Calu3 (cell line): ENCODE measurements around the gene HSD17B3. TPM values are rescaled to one million over a fixed set of nuclear protein-coding genes. Genes with fewer than 3 reads are reported as not detected.
"Not testable (repeated sequence)": the region's sequence is repeated elsewhere in the genome, so short reads cannot be mapped to it uniquely, and the experiment has no call there.

ENCODE experiments used
- BruUV-seq: library from RNA; stranded (reverse); fragments of 400-500 nt; replicated peaks from 2 replicates; lab custom pipeline; 2021; lab: Mats Ljungman, UMichigan
- CTCF ChIA-PET: fragments of 300-600 bp; sonication (Branson Sonifier 250); formaldehyde crosslinking; loops from one replicate; lab custom pipeline; 2022; ENCODE audit warnings: antibody characterized with exemption; lab: Charles Lee
- DNase-seq: peaks from one replicate; pipeline ENCODE4 v3.0.0; 2022
- H3K27ac Mint-ChIP-seq: one replicate; pipeline ENCODE4 v1.8.0; 2022; ENCODE audit warnings: mixed read lengths; ENCODE audit not compliant: unreplicated experiment
- H3K27me3 Mint-ChIP-seq: one replicate; pipeline ENCODE4 v1.8.0; 2022; ENCODE audit warnings: mixed read lengths; ENCODE audit not compliant: unreplicated experiment
- H3K36me3 Mint-ChIP-seq: one replicate; pipeline ENCODE4 v1.8.0; 2022; ENCODE audit warnings: mild to moderate bottlenecking, moderate library complexity, mixed read lengths; ENCODE audit not compliant: insufficient read depth, unreplicated experiment
- H3K4me1 Mint-ChIP-seq: one replicate; pipeline ENCODE4 v1.8.0; 2022; ENCODE audit warnings: mild to moderate bottlenecking, low read depth, mixed read lengths; ENCODE audit not compliant: unreplicated experiment
- H3K4me3 Mint-ChIP-seq: one replicate; pipeline ENCODE4 v1.8.0; 2022; ENCODE audit warnings: mild to moderate bottlenecking, low read depth, moderate library complexity, mixed read lengths; ENCODE audit not compliant: unreplicated experiment
- H3K9me3 Mint-ChIP-seq: one replicate; pipeline ENCODE4 v1.8.0; 2022; ENCODE audit warnings: low read depth, mixed read lengths; ENCODE audit not compliant: unreplicated experiment
- CTCF ChIP-seq: fragments of 200-600 bp; IDR thresholded peaks from one replicate; pipeline ENCODE4 v1.8.0; 2022; ENCODE audit warnings: antibody characterized with exemption; ENCODE audit not compliant: unreplicated experiment
- intact Hi-C: fragments of 100-400 bp; cut with micrococcal nuclease; formaldehyde crosslinking; loops from one replicate; pipeline ENCODE4 v1.10.0; 2022; ENCODE audit not compliant: unreplicated experiment
- total RNA-seq: library from RNA; stranded (reverse); gene quantifications from 2 replicates; pipeline ENCODE4 v1.2.3, GENCODE V29; 2022

HSD17B3 gene
- total RNA-seq, 1 experiment from 2014 or later: 1.2 TPM

- H3K36me3 Mint-ChIP-seq: peaks cover 5% of the 10 kb centered on the region
- no peaks in the 10 kb centered on the region for H3K27me3 Mint-ChIP-seq
- no peak overlapping the region for H3K27ac Mint-ChIP-seq
- DNase-seq: no peak
- CTCF ChIA-PET: interaction anchor here (0.7 kb wide), 1 partner anchor 54 kb away, joined by 3 read pairs; no protein-coding TSS in a partner anchor
- no TSS peak for BruUV-seq
- TF ChIP-seq CTCF: no peak
- H3K4me1 Mint-ChIP-seq: no peaks in the 10 kb centered on the region
- H3K4me3 Mint-ChIP-seq: no peak overlapping the region
- H3K9me3 Mint-ChIP-seq: no peaks in the 10 kb centered on the region
- intact Hi-C loops: no loop called here
Measured at GRCh38 chr9:96323169-96323568, 21.2 kb upstream of the HSD17B3 start.

- H3K4me1 Mint-ChIP-seq, H3K9me3 Mint-ChIP-seq, H3K4me3 Mint-ChIP-seq, BruUV-seq, H3K27ac Mint-ChIP-seq, intact Hi-C loops, H3K36me3 Mint-ChIP-seq, H3K27me3 Mint-ChIP-seq, DNase-seq: not testable (repeated sequence)
- CTCF ChIA-PET: interaction anchor here (0.7 kb wide), 1 partner anchor 55 kb away, joined by 3 read pairs; no protein-coding TSS in a partner anchor
Measured at GRCh38 chr9:96322736-96323135, 20.8 kb upstream of the HSD17B3 start.

- CTCF ChIA-PET, H3K36me3 Mint-ChIP-seq, H3K27ac Mint-ChIP-seq, H3K27me3 Mint-ChIP-seq, BruUV-seq, H3K4me3 Mint-ChIP-seq, H3K4me1 Mint-ChIP-seq, DNase-seq, intact Hi-C loops, H3K9me3 Mint-ChIP-seq: not testable (repeated sequence)
Measured at GRCh38 chr9:96322210-96322609, 20.2 kb upstream of the HSD17B3 start.

- H3K4me1 Mint-ChIP-seq: no peaks in the 10 kb centered on the region
- no peak overlapping the region for H3K4me3 Mint-ChIP-seq
- H3K36me3 Mint-ChIP-seq: peaks cover 5% of the 10 kb centered on the region
- intact Hi-C loops: no loop called here
- no peaks in the 10 kb centered on the region for H3K9me3 Mint-ChIP-seq
- no peaks in the 10 kb centered on the region for H3K27me3 Mint-ChIP-seq
- no TSS peak for BruUV-seq
- H3K27ac Mint-ChIP-seq: no peak overlapping the region
- CTCF ChIA-PET: no interaction called here
- DNase-seq: no peak
- TF ChIP-seq CTCF: no peak
Measured at GRCh38 chr9:96321515-96321914, 19.5 kb upstream of the HSD17B3 start.

- BruUV-seq: no TSS peak
- no peak overlapping the region for H3K4me3 Mint-ChIP-seq
- no peaks in the 10 kb centered on the region for H3K9me3 Mint-ChIP-seq
- no peak for TF ChIP-seq CTCF
- intact Hi-C loops: no loop called here
- H3K27ac Mint-ChIP-seq: no peak overlapping the region
- DNase-seq: no peak
- no peaks in the 10 kb centered on the region for H3K4me1 Mint-ChIP-seq
- no peaks in the 10 kb centered on the region for H3K27me3 Mint-ChIP-seq
- peaks cover 5% of the 10 kb centered on the region for H3K36me3 Mint-ChIP-seq
- CTCF ChIA-PET: no interaction called here
Measured at GRCh38 chr9:96320749-96321280, 18.8 kb upstream of the HSD17B3 start.
